RPMI7951 (cell line): ENCODE results near the gene KRT74. TPM values are rescaled to one million over a fixed set of nuclear protein-coding genes. Genes with fewer than 3 reads are reported as not detected.

Experiments
- DNase-seq: peaks from one replicate; pipeline ENCODE4 v3.0.0-alpha.2; 2012; ENCODE audit warnings: low read depth
- total RNA-seq: library from RNA; depleted of rRNA; stranded (reverse); fragments of >200 nt; shearing (Covaris generic); gene quantifications from 2 replicates; pipeline ENCODE4 v1.2.3, GENCODE V29; 2014

KRT74 gene
- total RNA-seq, 1 experiment from 2014 or later, result not detected

DNA sequence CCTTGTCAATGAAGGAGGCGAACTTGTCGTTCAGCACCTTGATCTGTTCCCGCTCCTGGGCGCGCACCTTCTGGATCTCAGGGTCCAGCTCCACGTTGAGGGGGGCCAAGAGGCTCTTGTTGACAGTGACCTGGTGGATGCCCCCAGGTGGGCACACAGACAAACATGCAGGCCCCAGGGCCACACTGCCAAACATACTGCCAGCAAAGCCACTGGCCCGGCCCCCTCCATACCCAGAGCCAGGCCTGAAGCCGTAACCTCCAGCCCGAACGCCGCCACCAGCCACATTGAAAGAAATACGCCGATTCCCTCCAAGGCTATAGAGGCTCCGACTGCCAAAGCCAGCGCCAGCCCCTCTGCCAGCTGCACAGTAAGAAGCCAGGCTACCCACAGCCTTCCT lies 337 bp downstream of the KRT74 start:
- DNase-seq, result no peak

DNA sequence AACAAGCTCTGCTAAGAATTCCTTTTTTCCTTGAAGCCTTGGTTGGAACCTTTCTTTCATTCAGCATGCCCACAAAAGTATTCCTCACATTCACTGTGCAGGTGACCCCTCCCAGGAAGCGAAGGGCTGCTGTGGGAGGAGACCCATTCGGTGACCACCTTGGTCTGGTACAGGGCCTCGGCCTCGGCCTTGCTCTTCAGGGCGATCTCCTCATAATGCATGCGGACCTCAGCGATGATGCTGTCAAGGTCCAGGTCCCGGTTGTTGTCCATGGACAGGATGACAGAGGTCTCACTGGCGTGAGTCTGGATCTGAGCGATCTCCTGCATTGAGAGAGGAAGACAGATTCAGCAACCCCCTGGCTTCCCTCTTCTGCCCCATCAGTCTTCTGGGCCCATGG lies 3.1 kb downstream of the KRT74 start:
- no peak for DNase-seq

DNA sequence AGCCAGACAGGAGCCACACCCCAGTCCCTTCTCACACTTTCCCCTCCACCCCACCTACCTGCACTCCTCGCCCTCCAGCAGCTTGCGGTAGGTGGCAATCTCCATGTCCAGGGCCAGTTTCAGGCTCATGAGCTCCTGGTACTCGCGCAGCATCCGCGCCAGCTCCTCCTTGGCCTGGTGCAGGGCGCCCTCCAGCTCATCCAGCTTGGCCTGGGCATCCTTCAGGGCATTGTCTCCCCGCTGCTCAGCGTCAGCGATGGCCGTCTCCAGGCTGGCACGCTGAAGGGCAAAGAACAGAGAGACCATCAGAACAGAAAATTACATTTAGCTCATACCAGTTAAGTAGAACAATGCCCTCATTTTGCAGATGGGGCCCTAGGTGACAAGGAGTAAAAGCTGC lies 5.5 kb downstream of the KRT74 start:
- DNase-seq, result no peak

DNA sequence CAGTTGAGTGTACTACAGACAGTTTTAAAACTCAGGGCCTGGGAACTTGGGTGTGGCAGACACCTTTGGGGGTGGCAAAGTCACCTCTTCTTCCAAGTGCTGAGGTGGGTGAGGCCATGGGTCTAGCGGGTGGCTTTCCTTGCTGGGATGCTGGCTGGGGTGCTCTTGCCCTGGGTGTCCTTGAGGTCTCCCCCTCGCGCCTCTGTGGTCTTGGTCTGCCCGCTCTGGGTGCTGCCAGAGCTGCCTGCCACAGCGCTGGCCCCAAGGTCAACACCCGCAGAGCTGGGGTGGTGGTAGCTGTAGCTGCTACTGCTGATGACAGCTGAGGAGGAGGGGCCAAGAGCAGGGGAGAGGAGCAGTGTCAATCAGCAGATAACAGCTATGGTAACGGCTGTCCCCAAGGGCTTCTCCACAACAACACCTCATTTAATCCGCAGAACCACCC lies 6.8 kb downstream of the KRT74 start:
- DNase-seq, result no peak

DNA sequence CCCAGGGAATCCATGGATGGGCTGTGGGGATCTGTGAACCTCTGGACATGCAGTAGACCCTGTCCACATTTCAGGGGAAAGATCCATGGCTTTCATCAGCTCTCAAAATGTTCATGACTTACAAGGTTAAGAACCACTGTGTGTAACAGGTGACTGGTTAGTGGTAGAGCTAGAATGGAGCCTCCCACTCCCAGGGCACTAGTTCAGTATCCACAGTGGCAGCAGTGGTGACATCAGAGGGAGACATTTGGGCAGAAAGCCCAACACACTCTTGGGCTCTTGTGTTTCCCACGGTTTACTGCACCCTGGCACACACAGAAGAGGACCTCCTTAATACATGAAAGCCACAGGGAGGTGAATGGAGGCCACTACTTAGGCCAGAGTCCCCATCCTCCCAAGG lies 9.1 kb downstream of the KRT74 start:
- no peak for DNase-seq

DNA sequence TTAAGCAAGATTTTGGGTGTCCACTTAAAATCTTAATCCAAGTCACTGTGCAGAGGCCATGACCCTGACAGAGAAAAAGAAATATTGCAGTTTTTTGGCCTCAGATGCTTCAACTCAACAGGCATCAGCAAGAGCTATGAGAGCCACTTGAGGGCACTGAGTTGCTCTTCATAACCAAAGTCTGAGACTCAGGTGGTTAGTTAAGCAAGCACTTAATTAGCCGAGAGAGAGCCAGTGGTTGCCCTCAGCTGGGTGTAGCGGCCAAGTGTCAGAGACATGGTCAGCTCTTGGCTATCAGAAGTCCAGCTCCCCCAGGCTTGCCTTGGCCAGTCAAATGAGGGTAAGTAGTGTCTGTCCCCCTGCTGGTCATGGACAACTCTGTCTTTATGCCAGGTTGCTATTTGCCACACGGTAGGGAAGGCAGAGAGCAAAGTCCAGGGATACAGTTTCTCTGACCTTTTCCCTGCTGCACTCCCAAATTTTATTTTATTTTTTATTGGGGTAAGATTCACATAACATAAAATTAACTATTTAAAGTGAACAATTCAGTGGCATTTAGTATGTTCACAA lies 11.7 kb downstream of the KRT74 start:
- DNase-seq, result no peak

DNA sequence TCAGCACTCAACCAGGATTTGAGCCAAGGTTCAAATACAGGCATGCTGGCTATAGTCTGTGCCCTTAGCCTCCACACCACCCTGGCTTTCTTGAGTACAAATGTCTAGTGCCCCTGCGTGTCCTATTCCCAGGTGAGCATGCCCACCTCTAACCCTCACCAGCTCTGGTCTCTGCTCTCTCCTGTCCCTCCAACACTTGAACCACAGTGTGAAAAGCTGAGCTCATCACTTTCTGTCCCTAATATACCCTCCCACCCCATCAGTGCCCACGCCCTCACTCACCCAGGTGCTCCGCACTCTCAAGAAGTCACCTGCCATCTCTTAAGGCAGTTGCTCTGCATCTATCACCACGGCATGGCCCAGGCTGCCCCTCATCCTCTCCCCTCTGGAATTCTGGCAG lies 13.7 kb downstream of the KRT74 start:
- no peak for DNase-seq

DNA sequence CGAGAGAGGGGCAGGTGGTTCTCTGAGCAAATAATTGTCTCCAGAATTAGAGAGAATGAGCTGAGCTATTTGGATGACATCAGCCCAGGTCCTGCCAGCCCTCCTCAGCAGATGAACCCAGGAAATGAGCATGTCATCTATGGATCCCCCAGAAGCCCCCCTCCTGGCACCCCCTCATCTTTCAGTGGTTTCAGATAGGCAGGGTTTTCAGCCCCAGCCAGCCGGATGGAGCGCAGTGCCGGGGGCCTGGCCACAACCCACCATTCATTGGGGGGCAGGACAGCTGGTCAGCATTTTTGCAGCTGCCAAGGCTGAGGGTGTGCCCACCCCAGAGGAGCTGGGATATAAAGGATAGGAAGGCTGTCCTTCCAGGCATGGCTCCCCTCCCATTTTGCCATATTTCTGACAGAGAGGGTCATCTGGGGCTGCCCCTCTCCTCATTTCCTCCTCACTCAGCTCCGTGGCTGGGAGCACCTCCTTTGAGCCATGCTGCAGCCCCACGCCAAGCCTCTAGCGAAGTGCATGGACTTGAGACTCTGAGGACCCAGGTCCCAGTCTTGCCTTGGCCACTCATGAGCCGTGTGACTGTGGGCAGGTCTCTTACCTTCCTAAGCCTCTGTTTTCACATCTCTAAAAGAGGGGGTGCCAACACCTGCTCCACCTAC lies 14.7 kb downstream of the KRT74 start:
- DNase-seq, result no peak

DNA sequence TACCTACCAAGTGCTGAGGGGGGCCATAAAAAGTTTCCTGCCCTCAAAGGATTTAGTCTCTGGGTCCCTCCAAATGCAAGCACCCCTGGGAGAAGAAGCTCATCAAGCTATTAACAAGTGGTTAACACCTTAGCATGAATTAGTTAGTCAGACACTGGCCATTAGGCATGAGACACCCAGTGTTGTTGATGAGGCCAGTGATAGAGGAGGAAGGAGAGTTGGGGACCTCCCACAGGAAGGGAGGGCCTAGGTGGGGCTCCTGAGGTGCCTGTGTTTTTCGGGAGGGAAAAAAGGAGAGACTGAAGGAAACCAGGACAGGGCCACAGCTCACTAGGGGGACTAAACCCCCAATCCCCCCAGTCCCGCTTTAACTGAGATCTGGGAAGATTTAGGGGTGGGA lies 16.2 kb downstream of the KRT74 start:
- no peak for DNase-seq

DNA sequence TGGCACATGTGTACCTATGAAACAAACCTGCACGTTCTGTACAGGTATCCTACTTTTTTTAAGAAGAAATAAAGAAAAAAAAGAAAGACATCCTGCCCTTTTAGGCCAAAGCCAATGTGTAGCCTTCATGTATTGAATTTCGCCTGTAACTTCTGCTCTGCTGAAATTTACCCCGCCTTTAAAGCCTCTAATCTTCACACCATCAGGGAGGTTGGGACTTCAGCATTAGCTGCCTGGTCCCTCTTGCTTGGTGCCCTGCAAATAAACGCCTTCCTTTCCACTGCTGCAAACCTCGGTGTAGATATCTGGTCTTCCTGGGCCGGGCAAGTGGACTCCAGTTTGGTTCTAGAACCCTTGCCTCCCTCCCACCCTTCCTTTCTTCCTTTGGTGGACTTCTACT lies 18.1 kb downstream of the KRT74 start:
- no peak for DNase-seq

DNA sequence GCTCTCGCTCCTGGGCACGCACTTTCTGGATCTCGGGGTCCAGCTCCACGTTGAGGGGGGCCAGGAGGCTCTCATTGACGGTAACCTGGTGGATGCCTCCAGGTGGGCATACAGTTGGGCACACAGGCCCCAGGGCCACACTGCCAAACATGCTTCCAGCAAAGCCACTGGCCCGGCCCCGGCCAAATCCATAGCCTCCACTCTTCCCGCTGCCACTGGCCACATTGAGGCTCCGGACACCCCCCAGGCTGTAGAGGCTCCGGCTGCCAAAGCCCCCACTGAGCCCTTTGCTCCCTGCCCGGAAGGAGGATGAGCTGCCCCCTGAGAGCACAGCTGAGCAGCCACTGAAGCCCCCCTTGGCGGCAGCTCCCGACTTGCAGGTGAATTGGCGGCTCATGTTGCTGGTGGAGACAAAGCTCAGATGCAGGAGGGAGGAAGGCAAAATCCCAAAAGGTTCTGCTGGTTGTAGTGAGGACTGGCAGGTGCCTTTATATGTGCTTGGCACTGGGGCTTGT lies 20.9 kb downstream of the KRT74 start, which contains the start of gene KRT71:
TSS of gene KRT71 (minus strand) at position 465 of the 515 bp plus-strand sequence. CDS start at position 397, 68 bp downstream.
- DNase-seq, result no peak

DNA sequence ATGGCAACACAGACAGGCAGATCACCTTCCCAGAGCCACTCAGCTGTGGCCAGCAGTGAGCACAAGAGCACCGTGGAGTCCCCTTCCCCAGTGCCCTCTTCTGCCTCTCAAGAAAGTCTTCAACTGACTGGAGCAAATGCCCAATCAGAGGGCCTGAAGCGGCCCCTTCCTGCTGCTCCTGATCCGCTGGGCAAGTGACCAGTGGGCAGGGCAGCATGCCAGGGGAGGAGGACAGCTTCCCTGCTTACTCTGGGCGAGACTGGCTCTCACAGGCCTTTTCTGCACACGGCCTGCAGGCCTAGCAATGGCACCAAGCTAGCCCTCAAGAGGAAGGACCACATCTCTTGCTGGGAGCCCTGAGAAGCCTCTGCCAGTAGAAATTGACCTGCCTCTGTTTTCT lies 21.6 kb downstream of the KRT74 start:
- no peak for DNase-seq

DNA sequence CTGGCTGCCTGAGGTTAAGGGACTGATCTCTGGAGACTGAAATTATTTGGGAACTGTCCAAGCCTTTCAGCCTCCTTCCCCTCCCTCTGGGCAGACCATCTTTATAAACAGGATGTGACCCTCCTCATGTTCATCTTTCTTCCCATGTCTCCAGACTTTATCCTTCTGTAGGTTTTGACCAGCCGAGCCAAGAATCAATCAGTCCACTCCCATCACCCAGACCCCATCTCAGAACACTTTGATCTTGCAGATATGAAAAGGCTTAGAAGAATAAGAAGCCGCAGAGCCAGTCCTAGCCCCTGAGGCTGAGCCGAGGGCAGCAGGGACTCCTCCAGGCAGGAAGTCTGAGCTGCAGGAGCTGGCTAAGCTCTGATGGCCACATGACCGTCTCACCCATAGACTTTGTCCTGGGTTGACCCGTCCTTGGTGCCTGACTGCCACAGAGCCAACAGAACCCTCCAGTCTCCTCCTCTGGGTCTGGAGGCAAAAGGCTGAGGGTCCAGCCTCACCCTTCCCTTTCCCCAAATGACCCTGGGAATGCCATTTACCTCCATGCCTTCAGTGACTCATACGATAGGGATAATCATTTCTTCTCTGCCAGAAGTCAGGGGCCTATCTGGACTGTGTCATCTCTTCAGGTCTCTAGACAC lies 22.3 kb downstream of the KRT74 start:
- peak; percentile 13 for DNase-seq

DNA sequence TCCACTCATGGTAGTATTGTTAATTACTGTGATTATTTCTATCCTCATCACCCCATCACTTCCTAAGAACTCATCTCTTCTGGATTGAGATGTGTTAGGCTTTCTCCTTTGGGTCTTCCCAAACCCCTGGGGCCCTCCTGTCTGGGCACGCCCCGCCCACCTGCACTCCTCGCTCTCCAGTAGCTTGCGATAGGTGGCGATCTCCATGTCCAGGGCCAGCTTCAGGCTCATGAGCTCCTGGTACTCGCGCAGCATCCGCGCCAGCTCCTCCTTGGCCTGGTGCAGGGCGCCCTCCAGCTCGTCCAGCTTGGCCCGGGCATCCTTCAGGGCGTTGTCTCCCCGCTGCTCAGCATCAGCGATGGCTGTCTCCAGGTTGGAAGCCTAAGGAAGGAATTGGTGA lies 27.5 kb downstream of the KRT74 start:
- no peak for DNase-seq

DNA sequence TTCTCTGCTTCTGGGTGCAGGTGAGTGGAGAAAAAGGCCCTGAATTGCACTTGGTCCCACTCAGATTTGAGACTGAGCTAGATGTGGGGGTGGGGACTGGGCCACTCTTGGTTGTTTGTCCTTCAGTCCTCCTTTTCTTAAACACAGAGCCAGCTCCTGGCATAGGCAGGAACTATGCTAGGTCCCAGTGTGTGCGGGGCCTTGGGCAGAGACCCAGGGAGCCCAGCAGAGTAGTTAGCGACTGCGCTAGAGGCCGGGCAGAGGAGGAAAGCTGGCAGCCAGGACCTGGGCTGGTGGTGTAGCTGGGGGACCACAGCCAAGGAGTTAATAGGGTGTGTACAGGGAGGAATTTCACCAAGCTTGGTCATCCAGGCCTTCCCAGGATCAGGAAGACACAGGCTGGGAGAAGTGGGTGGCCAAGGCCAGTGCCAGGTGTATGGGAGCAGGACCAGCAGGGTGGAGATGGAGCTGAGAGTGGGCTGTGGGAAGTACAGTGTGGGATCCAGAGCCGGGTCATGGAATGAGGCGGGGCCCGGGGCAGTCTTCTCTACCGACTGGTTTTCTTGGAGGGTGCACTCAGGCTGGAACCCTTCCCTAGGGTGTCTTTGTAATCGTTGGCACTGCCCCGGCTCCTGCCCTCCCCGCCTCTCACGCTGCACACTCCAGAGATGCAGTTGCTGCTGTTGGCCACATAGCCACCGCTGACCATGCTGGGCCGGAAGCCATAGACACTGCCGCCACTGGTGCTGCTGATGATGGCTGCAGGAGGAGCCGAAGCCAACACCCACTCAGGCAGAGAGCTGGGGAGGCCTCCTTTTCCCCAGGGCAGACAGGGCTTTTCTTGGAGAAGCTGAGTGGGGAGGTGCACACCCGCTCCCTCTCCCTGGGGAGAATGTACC lies 29.4 kb downstream of the KRT74 start:
- DNase-seq, result peak; percentile 33

DNA sequence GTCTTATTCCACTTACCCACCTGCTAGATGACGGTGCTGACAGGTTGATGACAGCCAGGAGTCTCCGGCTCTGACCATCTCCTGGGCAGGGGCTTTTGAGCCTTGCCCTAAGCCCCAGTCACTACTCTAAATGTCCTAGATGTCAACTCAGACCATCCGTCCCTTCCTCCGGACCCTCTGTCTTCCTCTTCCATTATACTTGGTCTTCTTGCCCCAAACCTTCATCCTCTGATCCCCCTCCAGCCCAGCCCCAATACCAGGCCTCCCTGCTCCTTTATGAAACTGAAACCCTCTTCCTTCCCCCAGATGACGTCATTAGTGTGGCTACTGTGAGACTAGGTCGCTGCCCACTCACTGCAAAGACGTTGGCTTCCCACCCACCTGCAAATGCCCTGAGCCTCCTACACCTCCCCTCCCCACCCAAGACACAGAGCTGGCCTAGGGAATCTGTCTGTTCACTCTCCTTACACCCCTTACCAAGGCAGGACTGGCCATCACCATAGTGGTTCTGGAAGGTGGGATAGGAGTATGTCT lies 30.8 kb downstream of the KRT74 start:
- no peak for DNase-seq

DNA sequence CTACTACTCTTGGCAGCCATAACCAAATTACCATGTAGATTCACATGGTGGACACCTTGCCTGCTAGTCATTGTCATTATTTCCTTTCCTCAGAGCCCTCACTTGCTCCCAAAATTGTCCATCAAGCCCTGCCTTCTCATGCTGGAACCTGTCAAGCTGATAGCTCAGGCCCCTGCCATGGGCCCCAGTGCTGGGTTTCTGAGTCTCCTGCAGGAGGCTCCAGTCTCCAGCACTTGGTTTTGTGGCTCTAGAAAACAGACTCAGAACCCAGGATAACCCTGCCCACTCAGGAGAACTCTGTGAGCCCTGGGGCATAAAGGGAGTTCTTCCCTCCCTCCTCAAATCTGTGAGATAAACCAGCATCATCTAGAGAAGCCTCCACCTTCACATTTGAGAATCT lies 31.5 kb downstream of the KRT74 start:
- no peak for DNase-seq

DNA sequence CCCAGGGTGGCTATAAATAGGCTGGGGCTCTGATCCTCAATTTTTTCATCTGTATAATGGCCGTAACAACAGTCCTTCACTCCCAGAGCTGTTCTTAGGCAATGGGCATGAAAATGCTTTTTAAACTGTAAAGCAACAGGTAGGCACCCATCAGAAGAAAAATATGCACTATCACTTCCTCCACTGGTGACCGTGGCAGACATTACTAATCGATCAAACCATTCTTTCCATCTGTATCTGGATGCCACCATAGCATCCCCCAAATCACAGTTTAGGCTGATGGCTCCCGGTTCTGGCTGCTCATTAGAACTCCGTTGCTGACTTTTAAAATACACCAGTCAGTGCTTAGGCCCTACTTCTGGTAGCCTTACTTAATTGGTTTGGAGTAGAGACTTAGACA lies 31.9 kb downstream of the KRT74 start:
- no peak for DNase-seq

DNA sequence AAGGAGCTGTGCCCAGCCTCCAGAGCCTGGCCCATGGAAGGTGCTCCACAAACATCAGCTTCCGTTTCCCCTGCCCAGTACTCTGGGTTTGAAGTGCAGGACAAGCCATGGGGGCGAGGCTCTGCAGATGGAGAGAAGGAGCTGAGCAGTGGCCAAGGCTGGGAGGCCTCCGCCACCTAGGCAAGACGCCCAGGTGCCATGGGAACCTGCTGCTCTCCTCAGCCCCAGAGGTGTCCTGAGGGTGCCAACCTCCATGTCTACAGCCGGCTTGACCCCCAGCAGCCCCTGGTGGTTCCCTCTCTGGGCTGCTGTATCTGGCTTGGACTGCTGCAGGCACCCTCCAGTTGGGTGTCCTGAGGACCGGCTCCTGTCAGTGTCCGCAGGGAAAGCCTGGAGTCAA lies 33.1 kb downstream of the KRT74 start:
- DNase-seq, result no peak

DNA sequence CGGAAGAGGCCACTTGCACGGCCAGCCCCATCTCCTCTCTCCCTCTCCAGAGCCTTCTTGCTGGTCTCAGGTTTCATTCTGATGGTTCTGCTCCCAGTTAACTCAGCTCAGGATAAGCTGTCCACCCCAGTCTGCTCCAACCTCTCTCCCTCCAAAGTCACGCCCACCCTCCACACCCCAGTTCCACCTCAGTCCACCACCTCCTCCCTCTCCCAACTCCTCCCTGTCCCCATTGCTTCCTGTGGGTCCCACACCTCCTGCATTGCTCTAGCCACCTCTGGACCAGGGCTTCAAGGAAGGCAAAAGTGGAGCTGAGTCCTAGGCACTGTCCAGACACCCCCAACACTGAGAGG lies 33.8 kb downstream of the KRT74 start:
- DNase-seq, result no peak

DNA sequence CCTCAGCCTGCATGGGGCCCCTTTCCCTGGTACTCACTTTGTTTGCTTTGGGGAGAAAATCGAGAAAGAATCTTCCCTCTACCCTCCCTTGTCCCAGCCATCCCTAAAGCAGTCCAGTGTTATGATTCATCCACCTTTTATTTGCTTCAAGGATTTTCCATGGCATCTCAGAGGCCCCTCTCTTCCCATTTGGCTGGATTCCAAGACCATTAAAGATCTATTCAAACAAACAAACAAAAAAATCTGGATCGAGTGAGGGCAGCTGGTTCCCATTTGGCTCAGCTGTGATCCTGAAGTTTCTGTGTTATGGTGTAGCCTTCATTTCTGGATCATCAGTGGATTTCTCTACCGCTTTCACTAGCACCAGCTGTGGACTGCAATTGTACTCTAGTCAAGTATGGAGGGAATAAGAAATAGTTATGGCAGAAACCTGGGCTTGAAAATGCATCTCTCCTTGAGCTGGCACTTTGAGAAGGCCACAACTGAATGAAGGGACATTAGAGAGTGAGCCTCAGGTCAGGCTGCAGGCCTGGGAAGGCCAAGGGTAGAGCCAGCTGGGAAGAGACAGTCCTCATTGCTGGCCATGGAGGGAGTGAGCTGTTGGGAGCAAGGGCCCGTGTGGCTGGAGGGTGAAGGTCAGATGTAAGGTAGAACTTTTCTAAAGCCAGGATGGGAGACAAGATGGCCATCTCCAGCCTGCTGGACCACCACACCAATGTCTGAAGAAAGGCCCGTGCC lies 34.4 kb downstream of the KRT74 start:
- DNase-seq, result peak; percentile 80
